HCT116 (cell line): Measurements from ENCODE around the gene RBM33. TPM values are rescaled to one million over a fixed set of nuclear protein-coding genes. Genes with fewer than 3 reads are reported as not detected.

ENCODE experiments used
- ATAC-seq: fragments of 200-7000 bp; cut with Tn5 transposase; 2 replicates; pipeline ENCODE4 v1.9.1; 2020; ENCODE audit warnings: mild to moderate bottlenecking, moderate library complexity
- BruUV-seq: library from RNA; stranded (reverse); fragments of 400-500 nt; replicated peaks from 2 replicates; lab custom pipeline; 2021; lab: Mats Ljungman, UMichigan
- CTCF ChIA-PET: fragments of 300-600 bp; sonication (Branson Sonifier 250); formaldehyde crosslinking; loops from one replicate; lab custom pipeline; 2021; ENCODE audit warnings: antibody characterized with exemption; lab: Charles Lee
- POLR2A ChIA-PET: fragments of 300-600, 350-600 bp; sonication (Branson Sonifier 250); formaldehyde crosslinking; loops from one replicate; lab custom pipeline; 2021; ENCODE audit warnings: antibody characterized with exemption; lab: Charles Lee
- RAD21 ChIA-PET, 2 experiments: fragments of 300-600 bp; sonication (Branson Sonifier 250); formaldehyde crosslinking; loops; one replicate each; lab custom pipeline; 2023; ENCODE audit warnings: low total read pairs in 2 of 2; ENCODE audit not compliant: uncharacterized antibody in 2 of 2, unreplicated experiment in 2 of 2, low non-redundant PET in 1 of 2; lab: Charles Lee
- DNase-seq: peaks from one replicate; pipeline ENCODE4 v3.0.0-alpha.2; 2010; ENCODE audit warnings: low read depth, low spot score
- H2AFZ ChIP-seq: fragments of 200-600 bp; shearing (Covaris generic), sonication (generic); 2 replicates; pipeline ENCODE4 v1.6.1; 2017; ENCODE audit warnings: low read depth, mixed run types, mixed read lengths, antibody characterized with exemption, low read length; ENCODE audit not compliant: poor library complexity, severe bottlenecking
- H3K27ac ChIP-seq: 2 replicates; pipeline ENCODE4 v1.5.1; 2012; ENCODE audit warnings: low read depth, low read length
- H3K27me3 ChIP-seq: fragments of 200-600 bp; sonication (generic); 2 replicates; pipeline ENCODE4 v1.6.1; 2016; ENCODE audit warnings: mixed run types, low read length, mixed read lengths; ENCODE audit not compliant: insufficient read depth
- H3K36me3 ChIP-seq, 2 experiments: fragments of 200-500 bp in 1 of 2; fragments of 200-600 bp in 1 of 2; sonication (Bioruptor generic) in 1 of 2; sonication (generic) in 1 of 2; 2 replicates each; pipeline versions ENCODE4 v1.5.1 to v1.6.1; 2014 to 2016; ENCODE audit warnings: low read length in 2 of 2, inconsistent platforms in 1 of 2, mixed read lengths in 1 of 2, mixed run types in 1 of 2; ENCODE audit not compliant: insufficient read depth in 2 of 2, control insufficient read depth in 1 of 2
- H3K4me1 ChIP-seq, 2 experiments: fragments of 200-600 bp in 1 of 2; sonication (generic) in 1 of 2; 2 replicates each; pipeline versions ENCODE4 v1.5.1 to v1.6.1; 2012 to 2017; ENCODE audit warnings: low read length in 2 of 2, inconsistent platforms in 1 of 2, mild to moderate bottlenecking in 1 of 2, mixed read lengths in 1 of 2, mixed run types in 1 of 2, moderate library complexity in 1 of 2; ENCODE audit not compliant: insufficient read depth in 2 of 2, control insufficient read depth in 1 of 2
- H3K4me2 ChIP-seq: fragments of 200-600 bp; sonication (generic); 2 replicates; pipeline ENCODE4 v1.6.1; 2017; ENCODE audit warnings: mixed run types, low read length, mixed read lengths
- H3K4me3 ChIP-seq, 2 experiments: fragments of 200-600 bp in 1 of 2; sonication (generic) in 1 of 2; replicated peaks in 1 of 2; 2 replicates each; pipeline ENCODE4 v1.5.1; 2011 to 2016; ENCODE audit warnings: low read length in 2 of 2, control low read depth in 1 of 2, low read depth in 1 of 2, mild to moderate bottlenecking in 1 of 2, mixed read lengths in 1 of 2, mixed run types in 1 of 2
- H3K79me2 ChIP-seq: fragments of 200-600 bp; sonication (generic); 2 replicates; pipeline ENCODE4 v1.6.1; 2017; ENCODE audit warnings: mild to moderate bottlenecking, mixed run types, low read length, moderate library complexity, mixed read lengths; ENCODE audit not compliant: insufficient read depth
- H3K9ac ChIP-seq: fragments of 200-600 bp; sonication (generic); 2 replicates; pipeline ENCODE4 v1.6.1; 2016; ENCODE audit warnings: low read length, mixed read lengths
- H3K9me2 ChIP-seq: fragments of 200-600 bp; sonication (generic), shearing (Covaris generic); 2 replicates; pipeline ENCODE4 v1.6.1; 2017; ENCODE audit warnings: mixed run types, mild to moderate bottlenecking, moderate library complexity; ENCODE audit not compliant: insufficient read depth
- H3K9me3 ChIP-seq, 2 experiments: fragments of 200-500 bp in 1 of 2; fragments of 200-600 bp in 1 of 2; sonication (Bioruptor generic) in 1 of 2; sonication (generic) in 1 of 2; 2 replicates each; pipeline ENCODE4 v1.6.1; 2014 to 2017; ENCODE audit warnings: low read length in 2 of 2, mixed read lengths in 2 of 2, inconsistent platforms in 1 of 2, low read depth in 1 of 2, mild to moderate bottlenecking in 1 of 2, mixed run types in 1 of 2, moderate library complexity in 1 of 2; ENCODE audit not compliant: control insufficient read depth in 1 of 2, insufficient read depth in 1 of 2
- H4K20me1 ChIP-seq: fragments of 200-600 bp; sonication (generic), shearing (Covaris generic); 2 replicates; pipeline ENCODE4 v1.6.1; 2017; ENCODE audit warnings: mixed run types, mild to moderate bottlenecking, moderate library complexity; ENCODE audit not compliant: insufficient read depth
- CEBPB ChIP-seq: IDR thresholded peaks from 2 replicates; pipeline ENCODE4 v1.6.1; 2012; ENCODE audit warnings: low read depth
- CTCF ChIP-seq, 3 experiments: fragments of 200-600 bp in 1 of 3; sonication (generic) in 1 of 3; IDR thresholded peaks in 2 of 3; conservative IDR thresholded peaks in 1 of 3; 2 replicates each; pipeline ENCODE4 v1.5.1; 2012 to 2017; ENCODE audit warnings: low read depth in 2 of 3, low read length in 2 of 3, antibody characterized with exemption in 1 of 3, borderline replicate concordance in 1 of 3, control low read depth in 1 of 3, mild to moderate bottlenecking in 1 of 3, mixed read lengths in 1 of 3, mixed run types in 1 of 3, moderate library complexity in 1 of 3; ENCODE audit not compliant: insufficient read depth in 1 of 3
- JUND ChIP-seq: IDR thresholded peaks from 2 replicates; pipeline ENCODE4 v1.6.1; 2012
- RAD21 ChIP-seq: IDR thresholded peaks from 2 replicates; pipeline ENCODE4 v1.6.1; 2012; ENCODE audit warnings: low read depth, mild to moderate bottlenecking
- SIN3A ChIP-seq: IDR thresholded peaks from 2 replicates; pipeline ENCODE4 v1.6.1; 2012; ENCODE audit warnings: low read depth
- TCF7L2 ChIP-seq: IDR thresholded peaks from 2 replicates; pipeline ENCODE4 v1.7.0; 2011; ENCODE audit warnings: borderline replicate concordance, inconsistent platforms; ENCODE audit not compliant: insufficient read depth, insufficient read length; ENCODE audit errors: extremely low read depth
- YY1 ChIP-seq: IDR thresholded peaks from 2 replicates; pipeline ENCODE4 v1.6.1; 2011; ENCODE audit warnings: low read length, low read depth, moderate library complexity, mild to moderate bottlenecking; ENCODE audit not compliant: insufficient replicate concordance; ENCODE audit errors: extremely low read depth
- ZNF274 ChIP-seq: fragments of 200-500 bp; sonication (Bioruptor generic); IDR thresholded peaks from 2 replicates; pipeline ENCODE4 v1.6.1; 2014; ENCODE audit warnings: mild to moderate bottlenecking, low read depth, low read length, inconsistent platforms
- intact Hi-C: fragments of 100-400 bp; cut with micrococcal nuclease; formaldehyde crosslinking; loops from 2 replicates; pipeline ENCODE4 v1.10.0; 2022
- total RNA-seq: library from RNA; stranded (reverse); gene quantifications from one replicate; pipeline ENCODE4 v1.2.1, GENCODE V29; 2021; ENCODE audit not compliant: unreplicated experiment
- TF ChIP-seq, protein P1 (sequence below): IDR thresholded peaks from 2 replicates; pipeline ENCODE4 v1.6.1; 2012

Gene RBM33
- total RNA-seq, 1 experiment from 2014 or later = 64.3 TPM

GRCh38 chr7:155682484-155682883 is 38.0 kb downstream of the RBM33 start:
- Histone ChIP-seq H3K9me2 (no peaks in the 10 kb centered on the region), H3K36me3 (peaks cover 8 to 17% of the 10 kb centered on the region in 2 experiments), H3K27ac (no peak overlapping the region), H3K79me2 (peaks cover 84% of the 10 kb centered on the region), H3K9me3 (no peaks in the 10 kb centered on the region), H4K20me1 (no peaks in the 10 kb centered on the region), H2AFZ (no peak overlapping the region), H3K9ac (no peak overlapping the region), H3K4me1 (no peaks in the 10 kb centered on the region), H3K4me2 (no peak overlapping the region), H3K4me3 (no peak overlapping the region), H3K27me3 (no peaks in the 10 kb centered on the region)
- ChIA-PET RAD21 (no interaction called here), POLR2A (no interaction called here), CTCF (no interaction called here)
- ATAC-seq = no peak
- no peak for DNase-seq
- intact Hi-C loops = no loop called here
- TF ChIP-seq SIN3A (no peak), CEBPB (no peak), JUND (no peak), CTCF (IDR thresholded peaks at IDR 0.05 in 2 of 3, conservative IDR thresholded peaks at IDR 0.05 in 1 of 3; ENCODE audit: borderline replicate concordance in 1 of 3, insufficient read depth in 1 of 3, low read depth in 2 of 3, low read length in 2 of 3) (no peak), TCF7L2 (no peak), RAD21 (no peak)
- TF ChIP-seq, protein P1, sequence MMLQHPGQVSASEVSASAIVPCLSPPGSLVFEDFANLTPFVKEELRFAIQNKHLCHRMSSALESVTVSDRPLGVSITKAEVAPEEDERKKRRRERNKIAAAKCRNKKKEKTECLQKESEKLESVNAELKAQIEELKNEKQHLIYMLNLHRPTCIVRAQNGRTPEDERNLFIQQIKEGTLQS = no peak
- BruUV-seq = no TSS peak

GRCh38 chr7:155683098-155683497 is 38.6 kb downstream of the RBM33 start:
- intact Hi-C loops = no loop called here
- DNase-seq (no peak), ATAC-seq (no peak)
- H3K9me2 ChIP-seq = no peaks in the 10 kb centered on the region
- no peak overlapping the region for H3K9ac ChIP-seq
- TF ChIP-seq YY1 (no peak), CTCF (IDR thresholded peaks at IDR 0.05 in 2 of 3, conservative IDR thresholded peaks at IDR 0.05 in 1 of 3; ENCODE audit: borderline replicate concordance in 1 of 3, insufficient read depth in 1 of 3, low read depth in 2 of 3, low read length in 2 of 3) (no peak), SIN3A (no peak), ZNF274 (no peak)
- H3K9me3 ChIP-seq = no peaks in the 10 kb centered on the region
- no peak overlapping the region for H2AFZ ChIP-seq
- BruUV-seq = no TSS peak
- no peaks in the 10 kb centered on the region for H3K27me3 ChIP-seq
- ChIA-PET CTCF (no interaction called here), RAD21 (no interaction called here), POLR2A (no interaction called here)
- H3K79me2 ChIP-seq = peaks cover 82% of the 10 kb centered on the region
- no peaks in the 10 kb centered on the region for H3K4me1 ChIP-seq
- no peaks in the 10 kb centered on the region for H4K20me1 ChIP-seq
- H3K4me3 ChIP-seq = no peak overlapping the region
- H3K36me3 ChIP-seq = peaks cover 8 to 17% of the 10 kb centered on the region in 2 experiments
- no peak overlapping the region for H3K4me2 ChIP-seq
- no peak overlapping the region for H3K27ac ChIP-seq
